Mesothelial cell of epicardium (in vitro differentiated cells): Measurements from ENCODE around the gene RIMBP2. TPM values are rescaled to one million over a fixed set of nuclear protein-coding genes. Genes with fewer than 3 reads are reported as not detected.

ENCODE experiments used
- DNase-seq, 2 experiments: peaks; one replicate each; pipeline ENCODE4 v3.0.0; 2021; ENCODE audit warnings: low spot score in 2 of 2; ENCODE audit not compliant: unreplicated experiment in 2 of 2
- H3K27ac Mint-ChIP-seq: 2 replicates; pipeline ENCODE4 v1.8.0; 2021; ENCODE audit warnings: mixed read lengths
- H3K27me3 Mint-ChIP-seq: 2 replicates; pipeline ENCODE4 v1.8.0; 2021; ENCODE audit warnings: low read depth, mixed read lengths
- H3K36me3 Mint-ChIP-seq: 2 replicates; pipeline ENCODE4 v1.8.0; 2021; ENCODE audit warnings: mixed read lengths
- H3K4me1 Mint-ChIP-seq: 2 replicates; pipeline ENCODE4 v1.8.0; 2021; ENCODE audit warnings: mixed read lengths
- H3K4me3 Mint-ChIP-seq: 2 replicates; pipeline ENCODE4 v1.8.0; 2021; ENCODE audit warnings: mild to moderate bottlenecking, moderate library complexity, mixed read lengths
- H3K9me3 Mint-ChIP-seq: 2 replicates; pipeline ENCODE4 v1.8.0; 2021; ENCODE audit warnings: mixed read lengths
- total RNA-seq: library from RNA; stranded (reverse); gene quantifications from 3 replicates; pipeline ENCODE4 v1.2.1, GENCODE V29; 2021
- TF ChIP-seq, protein P1 (sequence below): fragments of 200-600 bp; sonication (generic); IDR thresholded peaks from one replicate; pipeline ENCODE4 v1.5.0; 2021; ENCODE audit warnings: antibody characterized with exemption; ENCODE audit not compliant: unreplicated experiment

RIMBP2 gene
- total RNA-seq, 1 donor from 2014 or later = 8.6 TPM

DNA sequence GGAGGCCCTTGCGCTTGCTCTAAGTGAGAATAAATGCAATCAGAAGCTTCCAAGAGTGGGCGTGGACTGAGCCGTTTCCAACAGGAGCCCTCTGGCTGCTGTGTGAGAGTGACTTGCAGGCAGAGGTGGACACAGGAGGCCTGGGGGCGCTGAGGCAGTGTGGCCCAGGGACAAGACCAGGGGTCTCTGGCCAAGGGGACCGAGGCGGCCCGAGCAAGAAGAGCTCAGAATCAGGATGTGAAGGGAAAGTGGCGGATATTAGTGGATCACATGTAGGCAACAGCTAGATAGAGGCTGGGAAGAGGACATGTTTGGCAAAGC, 8.6 kb downstream of the RIMBP2 start:
- Mint-ChIP-seq H3K9me3 (no peaks in the 10 kb centered on the region), H3K36me3 (no peaks in the 10 kb centered on the region), H3K4me1 (peaks cover 3% of the 10 kb centered on the region), H3K27ac (no peak overlapping the region), H3K27me3 (peaks cover 17% of the 10 kb centered on the region), H3K4me3 (no peak overlapping the region)
- TF ChIP-seq, protein P1, sequence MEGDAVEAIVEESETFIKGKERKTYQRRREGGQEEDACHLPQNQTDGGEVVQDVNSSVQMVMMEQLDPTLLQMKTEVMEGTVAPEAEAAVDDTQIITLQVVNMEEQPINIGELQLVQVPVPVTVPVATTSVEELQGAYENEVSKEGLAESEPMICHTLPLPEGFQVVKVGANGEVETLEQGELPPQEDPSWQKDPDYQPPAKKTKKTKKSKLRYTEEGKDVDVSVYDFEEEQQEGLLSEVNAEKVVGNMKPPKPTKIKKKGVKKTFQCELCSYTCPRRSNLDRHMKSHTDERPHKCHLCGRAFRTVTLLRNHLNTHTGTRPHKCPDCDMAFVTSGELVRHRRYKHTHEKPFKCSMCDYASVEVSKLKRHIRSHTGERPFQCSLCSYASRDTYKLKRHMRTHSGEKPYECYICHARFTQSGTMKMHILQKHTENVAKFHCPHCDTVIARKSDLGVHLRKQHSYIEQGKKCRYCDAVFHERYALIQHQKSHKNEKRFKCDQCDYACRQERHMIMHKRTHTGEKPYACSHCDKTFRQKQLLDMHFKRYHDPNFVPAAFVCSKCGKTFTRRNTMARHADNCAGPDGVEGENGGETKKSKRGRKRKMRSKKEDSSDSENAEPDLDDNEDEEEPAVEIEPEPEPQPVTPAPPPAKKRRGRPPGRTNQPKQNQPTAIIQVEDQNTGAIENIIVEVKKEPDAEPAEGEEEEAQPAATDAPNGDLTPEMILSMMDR = no peak
- DNase-seq = peak in 1 of 2 experiments; percentile 22

DNA sequence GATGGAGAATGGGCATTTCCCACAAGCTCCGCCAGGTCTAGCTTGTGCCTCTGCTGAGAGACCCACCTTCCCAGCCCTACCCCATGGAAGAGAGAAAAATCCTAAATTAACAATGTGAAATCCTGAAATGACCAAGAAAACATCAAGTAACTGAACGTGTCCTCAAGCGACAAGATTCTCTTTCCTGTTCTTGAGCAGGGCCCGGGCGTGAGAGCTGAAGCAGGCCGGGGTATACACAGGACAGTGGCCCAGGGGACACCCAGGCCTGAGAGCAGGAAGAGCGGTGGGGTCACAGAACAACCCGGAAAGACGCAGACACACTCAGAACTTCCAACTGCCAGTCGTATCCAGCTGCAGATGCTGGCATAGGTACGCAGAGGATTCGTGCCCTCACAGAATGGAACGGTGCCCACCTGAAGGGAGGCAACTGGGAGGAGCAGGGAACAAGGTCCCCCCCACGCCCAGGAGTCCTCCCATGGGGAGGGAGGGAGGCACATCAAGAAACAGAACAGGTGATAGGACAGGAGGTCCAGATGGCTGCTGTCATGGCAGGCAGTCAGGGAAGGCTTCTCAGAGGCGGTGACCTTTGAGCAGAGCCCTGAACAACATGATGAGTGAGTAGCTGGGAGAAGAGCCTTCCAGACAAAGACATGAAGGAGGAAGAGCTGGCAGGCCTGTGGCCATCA, 9.1 kb downstream of the RIMBP2 start:
- Mint-ChIP-seq H3K27me3 (peaks cover 13% of the 10 kb centered on the region), H3K36me3 (no peaks in the 10 kb centered on the region), H3K4me3 (no peak overlapping the region), H3K4me1 (peaks cover 3% of the 10 kb centered on the region), H3K9me3 (no peaks in the 10 kb centered on the region), H3K27ac (no peak overlapping the region)
- DNase-seq = peak in 1 of 2 experiments; percentile 13
- TF ChIP-seq, protein P1 = no peak

DNA sequence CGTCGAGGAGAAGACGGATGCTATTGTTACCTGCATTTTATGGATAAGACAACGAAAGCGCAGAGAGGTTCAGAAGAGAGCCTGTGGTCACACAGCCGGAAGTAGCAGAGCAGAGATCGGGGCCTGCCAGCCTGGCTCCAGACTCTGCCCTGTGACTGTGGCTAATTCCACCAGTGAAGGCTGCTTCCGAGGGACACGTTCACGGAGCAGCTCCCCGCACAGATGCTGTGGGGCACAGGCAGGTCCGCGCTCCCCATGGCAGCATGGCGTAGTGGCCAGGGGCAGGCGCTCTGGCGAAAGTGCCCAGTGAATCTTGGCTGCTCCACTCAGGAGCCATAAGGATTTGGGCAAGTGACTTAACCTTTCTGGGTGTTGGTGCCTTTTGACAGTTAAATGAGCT, 9.8 kb downstream of the RIMBP2 start:
- Mint-ChIP-seq H3K4me3 (no peak overlapping the region), H3K36me3 (no peaks in the 10 kb centered on the region), H3K27ac (no peak overlapping the region), H3K4me1 (peaks cover 3% of the 10 kb centered on the region), H3K9me3 (no peaks in the 10 kb centered on the region), H3K27me3 (peaks cover 10% of the 10 kb centered on the region)
- TF ChIP-seq, protein P1 = no peak
- peak in 1 of 2 experiments; percentile 24 for DNase-seq

DNA sequence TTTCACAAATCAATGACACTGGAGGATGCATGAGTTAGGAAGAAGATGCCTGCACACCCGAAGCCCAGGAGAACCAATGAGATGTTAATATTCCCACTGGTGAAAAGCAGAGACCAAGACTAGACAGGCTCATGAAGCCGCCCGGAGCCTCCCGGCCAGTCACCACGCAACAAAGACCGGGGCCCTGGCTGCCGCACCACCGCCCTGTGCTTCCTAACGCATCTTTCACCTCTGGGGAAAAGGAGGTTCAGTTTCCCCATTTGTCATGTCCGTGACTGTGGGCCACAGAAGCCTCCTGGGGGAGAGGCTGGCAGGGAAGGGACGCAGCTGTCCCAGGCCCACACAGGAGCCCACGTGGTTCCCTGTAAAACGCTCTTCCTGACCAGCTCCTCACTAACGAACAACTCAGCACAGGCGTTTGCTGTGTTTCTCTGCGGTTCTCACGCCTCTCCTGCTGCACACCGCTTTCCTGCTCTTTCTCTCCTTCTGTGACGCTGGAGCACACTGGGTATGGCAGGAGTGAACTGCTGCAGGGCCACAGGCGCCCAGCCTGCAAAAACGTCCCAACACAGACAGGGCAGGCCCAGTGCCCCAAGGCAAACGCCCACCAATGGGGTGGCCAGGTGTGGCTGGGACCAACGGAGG, 10.8 kb downstream of the RIMBP2 start:
- Mint-ChIP-seq H3K36me3 (no peaks in the 10 kb centered on the region), H3K4me1 (peaks cover 3% of the 10 kb centered on the region), H3K4me3 (no peak overlapping the region), H3K9me3 (no peaks in the 10 kb centered on the region), H3K27me3 (peaks cover 5% of the 10 kb centered on the region), H3K27ac (no peak overlapping the region)
- TF ChIP-seq, protein P1 = no peak
- DNase-seq = peak in 1 of 2 experiments; percentile 30

DNA sequence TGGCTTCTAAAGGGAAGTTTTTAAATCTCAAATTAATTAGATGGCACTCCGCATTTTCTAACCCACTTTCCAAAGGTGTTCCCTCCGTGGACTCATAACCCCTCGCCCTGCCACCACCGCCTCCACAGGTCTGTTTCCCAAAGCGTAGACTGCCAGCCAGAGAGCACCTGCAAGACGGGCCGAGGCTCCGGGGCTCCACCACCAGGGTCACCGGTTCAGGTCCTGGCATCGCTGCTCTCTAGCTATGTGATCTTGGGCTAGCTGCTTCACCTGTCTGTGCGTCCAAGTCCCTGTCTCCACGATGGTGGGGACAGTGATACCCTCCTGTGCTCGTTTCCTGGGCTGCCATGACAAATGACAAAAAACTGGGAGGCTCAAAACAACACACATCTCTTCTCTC, 11.5 kb downstream of the RIMBP2 start:
- peaks cover 3% of the 10 kb centered on the region for H3K4me1 Mint-ChIP-seq
- TF ChIP-seq, protein P1 = no peak
- H3K27me3 Mint-ChIP-seq = peaks cover 2% of the 10 kb centered on the region
- no peak overlapping the region for H3K27ac Mint-ChIP-seq
- H3K4me3 Mint-ChIP-seq = no peak overlapping the region
- H3K9me3 Mint-ChIP-seq = no peaks in the 10 kb centered on the region
- DNase-seq = peak in 1 of 2 experiments; percentile 21
- no peaks in the 10 kb centered on the region for H3K36me3 Mint-ChIP-seq
